Measurements from ENCODE around the gene MED25. TPM values are rescaled to one million over a fixed set of nuclear protein-coding genes. Genes with fewer than 3 reads are reported as not detected.

MED25 gene
- total RNA-seq, 1 experiment from 2014 or later: 89.7 TPM

- CTCF ChIA-PET: interaction anchor here (0.6 kb wide), 1 partner anchor 23 kb away, joined by 3 read pairs; no protein-coding TSS in a partner anchor
- Mint-ChIP-seq H3K27me3 (ENCODE audit: unreplicated experiment) (no peaks in the 10 kb centered on the region), H3K27ac (ENCODE audit: unreplicated experiment) (no peak overlapping the region), H3K9me3 (ENCODE audit: low read depth, unreplicated experiment) (no peaks in the 10 kb centered on the region), H3K36me3 (ENCODE audit: insufficient read depth, unreplicated experiment) (peaks cover 50% of the 10 kb centered on the region), H3K4me1 (ENCODE audit: low read depth, unreplicated experiment) (no peaks in the 10 kb centered on the region), H3K4me3 (ENCODE audit: low read depth, unreplicated experiment) (no peak overlapping the region)
- DNase-seq: no peak
- no TSS peak for BruUV-seq (replicated peaks)
- intact Hi-C loops (cut with micrococcal nuclease; ENCODE audit: unreplicated experiment): no loop called here
- TF ChIP-seq CTCF (IDR thresholded peaks at IDR 0.05; ENCODE audit: unreplicated experiment): no peak
Measured at GRCh38 chr19:49830766-49831165, 12.7 kb downstream of the MED25 start.

DNA sequence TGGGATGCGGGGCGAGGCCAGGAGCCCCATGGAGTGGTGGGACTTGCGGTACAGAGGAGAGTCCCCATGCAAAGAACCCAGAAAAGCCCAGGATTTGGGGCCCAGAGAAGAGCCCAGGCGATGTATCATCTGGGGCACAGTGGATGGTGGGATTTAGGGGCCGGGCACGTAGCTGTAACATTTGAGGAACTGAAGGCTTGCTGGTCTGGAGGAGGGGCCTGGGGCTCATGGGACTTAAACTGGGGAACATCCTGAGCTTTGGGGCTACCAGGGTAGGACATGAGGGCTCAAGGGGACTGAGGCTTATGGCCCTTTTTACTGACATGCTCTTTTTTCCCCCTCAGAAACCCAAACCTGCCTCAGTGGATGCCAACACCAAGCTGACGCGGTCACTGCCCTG, 13.5 kb downstream of the MED25 start:
- H3K4me3 Mint-ChIP-seq (ENCODE audit: low read depth, unreplicated experiment): no peak overlapping the region
- no peaks in the 10 kb centered on the region for H3K27me3 Mint-ChIP-seq (ENCODE audit: unreplicated experiment)
- H3K36me3 Mint-ChIP-seq (ENCODE audit: insufficient read depth, unreplicated experiment): peaks cover 50% of the 10 kb centered on the region
- H3K4me1 Mint-ChIP-seq (ENCODE audit: low read depth, unreplicated experiment): no peaks in the 10 kb centered on the region
- no peaks in the 10 kb centered on the region for H3K9me3 Mint-ChIP-seq (ENCODE audit: low read depth, unreplicated experiment)
- no TSS peak for BruUV-seq (replicated peaks)
- no peak overlapping the region for H3K27ac Mint-ChIP-seq (ENCODE audit: unreplicated experiment)
- TF ChIP-seq CTCF (IDR thresholded peaks at IDR 0.05; ENCODE audit: unreplicated experiment): no peak
- CTCF ChIA-PET: no interaction called here
- intact Hi-C loops (cut with micrococcal nuclease; ENCODE audit: unreplicated experiment): no loop called here
- no peak for DNase-seq

DNA sequence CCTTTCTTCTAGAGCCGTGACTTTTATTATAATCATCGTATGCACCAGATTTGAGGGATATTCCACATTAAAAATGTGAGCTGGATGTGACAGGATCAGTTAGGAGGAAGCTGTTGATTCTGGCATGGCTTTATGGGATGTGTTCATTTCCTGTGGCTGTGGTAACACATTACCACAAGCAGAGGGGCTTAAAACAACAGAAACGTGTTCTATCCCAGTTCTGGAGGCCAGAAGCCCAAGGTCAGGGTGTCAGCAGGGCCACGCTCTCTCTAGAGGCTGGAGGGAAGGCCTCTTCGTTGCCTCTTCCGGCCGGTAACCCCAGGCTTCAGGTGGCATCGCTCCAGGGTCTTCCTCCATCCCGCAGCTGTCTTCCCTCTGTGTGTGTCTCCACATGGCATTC, 14.5 kb downstream of the MED25 start:
- H3K27me3 Mint-ChIP-seq (ENCODE audit: unreplicated experiment): no peaks in the 10 kb centered on the region
- CTCF ChIA-PET: no interaction called here
- DNase-seq: no peak

DNA sequence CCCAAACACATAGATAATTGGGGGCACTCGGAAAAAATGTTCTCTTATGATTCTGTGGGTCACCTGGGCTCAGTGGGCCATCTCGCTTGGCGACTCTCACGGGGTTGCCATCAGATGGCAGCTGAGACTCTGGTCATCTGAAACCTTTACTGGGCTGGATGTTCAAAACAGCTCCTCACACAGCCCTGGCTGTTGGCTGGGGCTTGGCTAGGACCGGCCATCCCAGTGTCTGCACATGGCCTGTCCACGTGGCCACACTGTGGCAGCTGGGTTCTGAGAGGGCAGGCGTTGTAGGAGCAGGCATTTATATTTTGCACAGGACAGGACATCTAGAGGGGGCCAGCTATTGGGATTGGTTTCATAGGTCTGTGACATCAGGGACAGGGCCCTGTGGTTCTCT, 15.5 kb downstream of the MED25 start:
- CTCF ChIA-PET: no interaction called here
- H3K36me3 Mint-ChIP-seq (ENCODE audit: insufficient read depth, unreplicated experiment): peaks cover 59% of the 10 kb centered on the region
- no peak overlapping the region for H3K27ac Mint-ChIP-seq (ENCODE audit: unreplicated experiment)
- no peak overlapping the region for H3K4me3 Mint-ChIP-seq (ENCODE audit: low read depth, unreplicated experiment)
- no peak for TF ChIP-seq CTCF (IDR thresholded peaks at IDR 0.05; ENCODE audit: unreplicated experiment)
- BruUV-seq (replicated peaks): no TSS peak
- no peaks in the 10 kb centered on the region for H3K27me3 Mint-ChIP-seq (ENCODE audit: unreplicated experiment)
- no peak for DNase-seq
- intact Hi-C loops (cut with micrococcal nuclease; ENCODE audit: unreplicated experiment): no loop called here
- no peaks in the 10 kb centered on the region for H3K4me1 Mint-ChIP-seq (ENCODE audit: low read depth, unreplicated experiment)
- no peaks in the 10 kb centered on the region for H3K9me3 Mint-ChIP-seq (ENCODE audit: low read depth, unreplicated experiment)

More for the DNA sequence above, 14.5 kb downstream of the MED25 start:
- Mint-ChIP-seq H3K9me3 (ENCODE audit: low read depth, unreplicated experiment) (no peaks in the 10 kb centered on the region), H3K27ac (ENCODE audit: unreplicated experiment) (no peak overlapping the region), H3K4me1 (ENCODE audit: low read depth, unreplicated experiment) (no peaks in the 10 kb centered on the region), H3K4me3 (ENCODE audit: low read depth, unreplicated experiment) (no peak overlapping the region), H3K36me3 (ENCODE audit: insufficient read depth, unreplicated experiment) (peaks cover 51% of the 10 kb centered on the region)
- intact Hi-C loops (cut with micrococcal nuclease; ENCODE audit: unreplicated experiment): no loop called here
- BruUV-seq (replicated peaks): no TSS peak
- no peak for TF ChIP-seq CTCF (IDR thresholded peaks at IDR 0.05; ENCODE audit: unreplicated experiment)

Measured in Calu3 (cell line).